SU-DHL-6 (cell line): Measurements from ENCODE around the gene ELK4.

Experiments used
- CTCF ChIP-seq: fragments of 200-600 bp; sonication (generic); IDR thresholded peaks from one replicate; pipeline ENCODE4 v1.5.1; 2017; ENCODE audit warnings: antibody characterized with exemption, mild to moderate bottlenecking, low read length, moderate library complexity; ENCODE audit not compliant: insufficient read depth, poor library complexity, severe bottlenecking
- EZH2phosphoT487 ChIP-seq: fragments of 200-600 bp; sonication (generic), shearing (Covaris generic); conservative IDR thresholded peaks from 2 replicates; pipeline ENCODE4 v1.6.1; 2018; ENCODE audit warnings: mild to moderate bottlenecking, antibody characterized with exemption, low read length, moderate library complexity, mixed read lengths

- TF ChIP-seq CTCF (no peak), EZH2phosphoT487 (no peak)
Observed at GRCh38 chr1:205629751-205630150, 2.1 kb downstream of the ELK4 start.
